ENCODE measurements around the gene CEACAM6.
"Not testable (repeated sequence)": the region's sequence is repeated elsewhere in the genome, so short reads cannot be mapped to it uniquely, and the experiment has no call there.

The CEACAM6 gene

DNA sequence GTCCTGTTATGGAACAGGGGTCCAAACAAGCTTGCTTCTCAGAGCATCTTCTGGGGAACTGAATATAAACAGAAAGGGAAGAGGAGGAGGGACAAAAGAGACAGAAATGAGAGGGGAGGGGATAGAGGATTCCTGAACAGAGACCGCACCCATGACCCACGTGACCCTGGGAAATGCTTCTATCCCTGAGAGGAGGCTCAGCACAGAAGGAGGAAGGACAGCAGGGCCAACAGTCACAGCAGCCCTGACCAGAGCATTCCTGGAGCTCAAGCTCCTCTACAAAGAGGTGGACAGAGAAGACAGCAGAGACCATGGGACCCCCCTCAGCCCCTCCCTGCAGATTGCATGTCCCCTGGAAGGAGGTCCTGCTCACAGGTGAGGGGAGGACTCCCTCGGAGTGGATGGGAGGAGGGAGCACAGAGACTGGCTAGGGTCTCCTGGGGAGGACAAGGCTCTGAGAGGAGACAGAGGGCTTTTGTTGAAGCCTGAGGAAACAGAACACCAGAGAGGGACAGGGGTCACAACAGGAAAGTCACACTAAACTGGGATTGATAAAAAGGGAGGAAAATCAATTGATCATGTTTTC is at the start of gene CEACAM6:
TSS of gene CEACAM6 (plus strand) at position 203 of the 586 bp plus-strand sequence. CDS start at position 312, 109 bp downstream.
- DNase-seq (ENCODE audit: low read depth in 2 of 2, low spot score in 1 of 2), result no peak

GRCh38 chr19:41706741-41707501 is 48.4 kb upstream of the CEACAM6 start:
- DNase-seq (ENCODE audit: low read depth in 2 of 2, low spot score in 1 of 2), result peak; percentile 21 to 24

GRCh38 chr19:41707502-41707812 is 47.9 kb upstream of the CEACAM6 start:
- DNase-seq (ENCODE audit: low read depth in 2 of 2, low spot score in 1 of 2), result no peak

GRCh38 chr19:41707871-41708371 is 47.4 kb upstream of the CEACAM6 start:
- no peak for DNase-seq (ENCODE audit: low read depth in 2 of 2, low spot score in 1 of 2)

DNA sequence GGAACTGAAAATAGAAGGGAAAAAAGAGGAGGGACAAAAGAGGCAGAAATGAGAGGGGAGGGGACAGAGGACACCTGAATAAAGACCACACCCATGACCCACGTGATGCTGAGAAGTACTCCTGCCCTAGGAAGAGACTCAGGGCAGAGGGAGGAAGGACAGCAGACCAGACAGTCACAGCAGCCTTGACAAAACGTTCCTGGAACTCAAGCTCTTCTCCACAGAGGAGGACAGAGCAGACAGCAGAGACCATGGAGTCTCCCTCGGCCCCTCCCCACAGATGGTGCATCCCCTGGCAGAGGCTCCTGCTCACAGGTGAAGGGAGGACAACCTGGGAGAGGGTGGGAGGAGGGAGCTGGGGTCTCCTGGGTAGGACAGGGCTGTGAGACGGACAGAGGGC is 46.8 kb upstream of the CEACAM6 start, which contains the start of gene CEACAM5:
TSS of gene CEACAM5 (plus strand) at position 146 of the 400 bp plus-strand sequence. CDS start at position 252, 106 bp downstream.
- DNase-seq (ENCODE audit: low read depth in 2 of 2, low spot score in 1 of 2), result no peak

GRCh38 chr19:41709516-41709915 is 45.8 kb upstream of the CEACAM6 start:
- DNase-seq (ENCODE audit: low read depth in 2 of 2, low spot score in 1 of 2), result not testable (repeated sequence)

DNA sequence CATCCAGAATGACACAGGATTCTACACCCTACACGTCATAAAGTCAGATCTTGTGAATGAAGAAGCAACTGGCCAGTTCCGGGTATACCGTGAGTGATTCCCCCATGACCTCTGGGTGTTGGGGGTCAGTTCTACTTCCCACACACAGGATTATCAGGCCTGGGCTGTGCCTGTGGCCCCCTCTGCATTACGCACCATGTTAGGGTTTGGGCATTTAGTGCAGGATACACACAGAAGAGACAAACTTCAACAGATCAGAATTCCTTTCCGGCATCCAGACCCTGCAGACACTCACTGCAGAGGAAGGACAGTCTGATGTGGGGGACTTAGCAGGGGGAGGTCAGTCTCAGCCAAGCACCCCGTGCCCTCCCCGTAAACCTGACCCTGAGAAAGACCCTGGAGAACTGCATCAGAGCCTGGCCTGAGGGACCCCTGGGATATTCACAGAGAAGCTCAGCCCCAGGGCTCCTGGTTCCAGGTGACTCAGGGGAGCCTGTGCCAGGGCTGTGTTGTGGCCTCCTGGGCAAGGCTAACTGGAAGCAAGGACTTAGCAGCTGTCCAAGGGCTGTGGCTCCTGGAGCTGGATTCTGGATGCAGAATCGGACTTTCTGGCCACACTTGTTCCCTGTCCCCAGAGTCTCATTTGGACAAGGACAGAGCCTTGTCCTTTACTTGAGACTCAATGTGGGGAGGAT is 45.2 kb upstream of the CEACAM6 start:
- no peak for DNase-seq (ENCODE audit: low read depth in 2 of 2, low spot score in 1 of 2)

DNA sequence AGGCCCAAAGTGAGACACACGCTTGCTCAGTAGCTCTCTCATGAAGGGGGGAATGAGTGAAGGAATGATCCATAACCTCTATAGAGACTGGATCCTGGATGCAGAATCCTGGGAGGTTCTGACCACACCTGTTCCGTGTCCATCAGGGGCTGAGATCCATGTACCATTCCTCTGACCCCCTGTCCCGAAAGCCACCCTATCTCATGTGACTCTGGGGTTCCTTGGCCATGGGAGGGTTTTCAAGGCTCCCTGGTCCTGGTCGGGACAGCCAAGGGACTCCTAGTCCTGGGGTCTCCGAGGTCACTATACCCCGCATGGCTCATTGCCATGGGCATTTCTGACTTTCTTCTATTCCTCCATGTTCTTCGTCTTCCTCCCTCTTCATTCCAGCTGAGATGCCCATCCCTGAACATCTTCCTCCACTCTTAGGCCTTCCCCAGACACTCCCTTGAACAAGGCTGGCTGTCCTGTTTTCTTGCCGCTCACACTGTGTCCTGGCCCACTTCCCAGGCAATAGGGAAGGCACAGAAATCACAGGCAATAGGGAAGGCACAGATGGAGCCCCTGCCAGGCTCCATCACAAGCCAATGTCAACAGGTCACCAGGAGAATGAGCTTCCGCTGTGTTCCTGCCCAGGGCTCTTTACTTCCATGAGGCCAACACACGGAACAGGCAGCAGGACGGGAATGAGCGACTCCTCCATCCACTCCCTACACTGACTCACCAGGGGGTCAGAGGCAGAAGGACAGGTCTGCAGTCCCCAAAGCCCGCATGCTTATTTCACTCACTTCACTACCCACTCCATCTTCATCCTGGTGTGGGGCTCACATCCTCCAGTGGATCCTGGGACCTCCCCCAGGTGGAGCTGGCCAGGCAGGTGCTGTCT is 43.7 kb upstream of the CEACAM6 start:
- no peak for DNase-seq (ENCODE audit: low read depth in 2 of 2, low spot score in 1 of 2)

GRCh38 chr19:41714598-41714997 is 40.7 kb upstream of the CEACAM6 start:
- DNase-seq (ENCODE audit: low read depth in 2 of 2, low spot score in 1 of 2), result no peak

- no peak for DNase-seq (ENCODE audit: low read depth in 2 of 2, low spot score in 1 of 2)
Observed at GRCh38 chr19:41718761-41719160, 36.6 kb upstream of the CEACAM6 start.

DNA sequence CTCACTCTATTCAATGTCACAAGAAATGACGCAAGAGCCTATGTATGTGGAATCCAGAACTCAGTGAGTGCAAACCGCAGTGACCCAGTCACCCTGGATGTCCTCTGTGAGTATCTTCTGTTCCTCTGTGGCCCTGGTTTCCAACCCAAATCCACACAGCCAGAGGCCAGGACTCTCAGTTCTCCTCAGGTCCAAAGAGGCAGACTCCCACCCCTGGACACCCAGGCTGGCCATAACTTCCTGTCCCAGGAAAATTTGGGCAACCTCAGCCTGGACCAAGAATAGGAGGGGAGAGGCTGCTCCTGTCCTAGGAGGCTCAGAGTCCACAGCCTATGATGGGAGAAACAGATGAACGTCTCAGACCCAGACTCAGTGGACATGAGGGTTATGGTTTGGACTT is 35.2 kb upstream of the CEACAM6 start:
- DNase-seq (ENCODE audit: low read depth in 2 of 2, low spot score in 1 of 2), result no peak

DNA sequence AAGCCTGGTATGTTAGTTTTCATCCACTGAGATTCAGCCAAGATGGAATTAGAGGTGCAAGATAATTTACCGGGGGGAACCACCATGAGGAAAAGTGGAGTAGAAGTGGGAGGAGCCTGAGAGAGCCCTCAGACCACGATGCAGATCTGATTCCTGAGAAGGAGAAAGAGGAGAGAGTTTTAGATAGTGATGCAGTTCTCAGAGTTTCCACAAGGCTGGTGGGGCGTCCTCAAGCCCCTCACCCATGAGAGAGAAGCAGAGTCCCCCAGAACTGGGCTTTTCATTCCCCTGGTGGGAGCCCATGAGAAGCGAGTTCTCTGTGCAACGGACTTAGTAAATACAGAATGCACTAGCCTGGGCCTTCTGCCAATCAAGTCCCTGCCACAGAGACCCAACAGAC is 28.8 kb upstream of the CEACAM6 start:
- DNase-seq (ENCODE audit: low read depth in 2 of 2, low spot score in 1 of 2), result no peak

GRCh38 chr19:41734156-41734555 is 21.2 kb upstream of the CEACAM6 start:
- no peak for DNase-seq (ENCODE audit: low read depth in 2 of 2, low spot score in 1 of 2)

DNA sequence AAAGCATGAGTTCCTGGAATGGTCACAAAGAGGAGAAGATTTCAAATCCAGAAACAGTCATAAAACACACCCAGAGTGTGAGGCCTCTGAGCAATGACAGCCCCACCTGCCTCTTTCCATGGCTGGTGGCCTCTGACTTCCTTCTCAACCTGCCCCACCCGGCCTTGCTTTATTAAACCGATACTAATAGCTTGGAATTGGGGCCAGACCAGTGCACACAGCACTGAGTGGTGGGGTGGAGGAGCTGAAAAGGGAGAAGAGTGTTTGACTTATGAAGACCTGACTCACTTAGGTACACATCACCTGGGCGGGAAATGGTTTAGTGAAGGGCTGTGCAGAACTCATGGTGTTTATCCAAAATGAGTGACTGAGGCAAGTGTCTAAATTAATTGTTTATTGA is 20.7 kb upstream of the CEACAM6 start:
- no peak for DNase-seq (ENCODE audit: low read depth in 2 of 2, low spot score in 1 of 2)

GRCh38 chr19:41735071-41735600 is 20.2 kb upstream of the CEACAM6 start:
- DNase-seq (ENCODE audit: low read depth in 2 of 2, low spot score in 1 of 2), result no peak

DNA sequence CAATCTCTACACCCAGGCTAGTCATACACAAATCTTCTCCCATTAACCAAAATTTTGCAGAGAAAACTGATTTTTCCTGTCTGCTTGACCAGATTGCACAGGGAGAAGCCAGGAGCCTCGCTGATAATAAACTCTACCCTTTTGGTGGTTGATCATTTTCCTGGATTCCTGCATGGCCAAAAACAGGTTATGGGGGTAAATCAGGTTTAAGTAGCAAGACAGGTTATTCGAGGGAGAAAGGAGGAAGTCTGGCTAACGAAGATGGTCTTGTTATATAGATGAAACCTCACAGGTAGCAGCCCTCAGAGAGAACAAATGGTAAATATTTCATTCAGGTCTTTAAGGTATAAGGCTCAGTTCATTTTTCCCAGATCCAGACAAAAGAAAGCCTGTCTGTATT is 16.0 kb upstream of the CEACAM6 start:
- no peak for DNase-seq (ENCODE audit: low read depth in 2 of 2, low spot score in 1 of 2)

GRCh38 chr19:41740415-41741243 is 14.7 kb upstream of the CEACAM6 start:
- DNase-seq (ENCODE audit: low read depth in 2 of 2, low spot score in 1 of 2), result no peak

DNA sequence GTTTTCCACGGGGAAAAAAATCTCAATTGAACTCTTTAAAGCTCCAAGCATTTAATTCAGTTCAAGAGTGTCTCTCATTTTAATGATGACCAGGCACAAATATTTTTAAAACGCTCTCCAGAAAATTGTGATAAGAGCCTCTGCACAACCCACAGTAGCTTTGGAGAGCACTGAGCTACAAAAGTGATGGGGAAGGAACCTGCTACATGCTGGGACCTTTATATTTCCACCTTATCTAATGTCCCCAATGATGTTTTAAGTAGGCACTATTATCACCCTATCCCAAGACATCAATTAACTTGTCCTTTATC is 14.1 kb upstream of the CEACAM6 start:
- no peak for DNase-seq (ENCODE audit: low read depth in 2 of 2, low spot score in 1 of 2)

DNA sequence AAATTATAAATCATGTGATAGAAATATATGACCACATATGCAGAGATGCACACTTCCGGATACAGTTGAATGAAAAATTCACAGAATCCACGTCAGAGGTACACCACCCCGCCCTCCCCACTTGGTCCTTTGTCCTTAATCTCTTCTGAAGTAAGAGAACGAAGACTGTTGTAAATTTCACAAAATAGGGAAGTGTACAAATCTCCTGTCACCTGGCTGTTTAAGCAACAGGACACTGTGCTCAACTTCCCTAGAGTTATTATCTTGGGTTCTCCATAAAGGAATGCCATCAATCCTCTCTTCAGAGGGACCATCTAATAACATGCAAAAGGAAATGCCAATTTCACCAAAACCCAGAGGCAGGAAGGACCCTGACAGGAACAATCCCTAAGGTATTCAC is 10.5 kb upstream of the CEACAM6 start:
- DNase-seq (ENCODE audit: low read depth in 2 of 2, low spot score in 1 of 2), result no peak

DNA sequence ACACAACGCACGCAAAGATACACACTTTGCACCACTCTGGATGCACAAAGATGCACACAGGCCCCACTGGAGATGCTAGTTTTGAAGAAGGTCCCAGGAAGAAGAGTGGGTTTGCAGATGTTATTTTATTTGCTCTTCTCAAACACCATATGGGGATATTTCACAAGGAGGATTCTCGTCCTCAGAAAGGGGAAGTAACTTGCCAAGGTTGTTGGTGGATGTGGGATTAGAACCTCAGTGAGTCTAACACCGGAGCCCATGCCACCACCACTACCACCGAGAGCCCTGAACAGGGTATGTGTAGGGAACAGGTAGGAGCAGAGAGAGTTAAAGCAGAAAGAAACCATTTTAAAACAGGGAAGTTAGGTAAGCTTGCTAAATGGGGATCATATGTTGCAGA is 9.6 kb upstream of the CEACAM6 start:
- no peak for DNase-seq (ENCODE audit: low read depth in 2 of 2, low spot score in 1 of 2)
